ENCODE measurements around the gene CHML.

DNA sequence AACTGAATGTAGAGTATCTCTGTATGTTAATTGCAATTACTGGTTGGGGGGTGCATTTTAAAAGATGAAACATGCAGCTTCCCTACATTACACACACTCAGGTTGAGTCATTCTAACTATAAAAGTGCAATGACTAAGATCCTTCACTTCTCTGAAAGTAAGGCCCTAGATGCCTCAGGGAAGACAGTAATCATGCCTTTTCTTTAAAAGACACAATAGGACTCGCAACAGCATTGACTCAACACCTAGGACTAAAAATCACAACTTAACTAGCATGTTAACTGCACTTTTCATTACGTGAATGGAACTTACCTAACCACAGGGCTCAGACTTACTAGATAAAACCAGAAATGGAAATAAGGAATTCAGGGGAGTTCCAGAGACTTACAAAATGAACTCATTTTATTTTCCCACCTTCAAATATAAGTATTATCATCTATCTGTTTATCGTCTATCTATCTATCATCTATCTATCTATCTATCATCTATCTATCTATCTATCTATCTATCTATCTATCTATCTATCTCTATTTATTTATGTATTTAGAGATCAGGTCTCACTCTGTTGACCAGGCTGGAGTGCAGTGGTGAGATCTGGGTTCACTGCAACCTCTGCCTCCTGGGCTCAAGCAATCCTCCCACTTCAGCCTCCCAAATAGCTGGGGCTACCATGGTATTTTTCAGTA is 47.8 kb downstream of the CHML start:
- TF ChIP-seq, protein P1, sequence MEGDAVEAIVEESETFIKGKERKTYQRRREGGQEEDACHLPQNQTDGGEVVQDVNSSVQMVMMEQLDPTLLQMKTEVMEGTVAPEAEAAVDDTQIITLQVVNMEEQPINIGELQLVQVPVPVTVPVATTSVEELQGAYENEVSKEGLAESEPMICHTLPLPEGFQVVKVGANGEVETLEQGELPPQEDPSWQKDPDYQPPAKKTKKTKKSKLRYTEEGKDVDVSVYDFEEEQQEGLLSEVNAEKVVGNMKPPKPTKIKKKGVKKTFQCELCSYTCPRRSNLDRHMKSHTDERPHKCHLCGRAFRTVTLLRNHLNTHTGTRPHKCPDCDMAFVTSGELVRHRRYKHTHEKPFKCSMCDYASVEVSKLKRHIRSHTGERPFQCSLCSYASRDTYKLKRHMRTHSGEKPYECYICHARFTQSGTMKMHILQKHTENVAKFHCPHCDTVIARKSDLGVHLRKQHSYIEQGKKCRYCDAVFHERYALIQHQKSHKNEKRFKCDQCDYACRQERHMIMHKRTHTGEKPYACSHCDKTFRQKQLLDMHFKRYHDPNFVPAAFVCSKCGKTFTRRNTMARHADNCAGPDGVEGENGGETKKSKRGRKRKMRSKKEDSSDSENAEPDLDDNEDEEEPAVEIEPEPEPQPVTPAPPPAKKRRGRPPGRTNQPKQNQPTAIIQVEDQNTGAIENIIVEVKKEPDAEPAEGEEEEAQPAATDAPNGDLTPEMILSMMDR (IDR thresholded peaks at IDR 0.05): no peak
- TF ChIP-seq POLR2A (IDR thresholded peaks at IDR 0.05): no peak
